ENCODE measurements around the gene LACTBL1. TPM values are rescaled to one million over a fixed set of nuclear protein-coding genes. Genes with fewer than 3 reads are reported as not detected.
"Not testable (repeated sequence)": the region's sequence is repeated elsewhere in the genome, so short reads cannot be mapped to it uniquely, and the experiment has no call there.

The LACTBL1 gene
- total and polyA plus RNA-seq, 9 donors: not detected

- Histone ChIP-seq H3K36me3 (no peaks in the 10 kb centered on the region), H3K4me1 (ENCODE audit: insufficient read depth) (peaks cover 3% of the 10 kb centered on the region), H3K27me3 (no peaks in the 10 kb centered on the region), H3K27ac (no peak overlapping the region), H3K4me3 (no peak overlapping the region), H3K9me3 (no peaks in the 10 kb centered on the region)
- intact Hi-C loops (cut with DNase I): no loop called here
- TF ChIP-seq EP300 (IDR thresholded peaks at IDR 0.05) (no peak), POLR2A (IDR thresholded peaks at IDR 0.05) (no peak), CTCF (IDR thresholded peaks at IDR 0.05) (no peak)
- WGBS, 3 donors: 23 to 37% (median 25%) methylated on average over 5 of the region's 5 CpGs
- no peak for DNase-seq
Measured at GRCh38 chr1:22949822-22950331, 22.8 kb downstream of the LACTBL1 start.

- 91 to 97% (median 96%) methylated on average over 5 of the region's 5 CpGs for WGBS, 3 donors
- H3K9me3 ChIP-seq; H3K4me1 ChIP-seq (ENCODE audit: insufficient read depth); H3K27ac ChIP-seq; H3K27me3 ChIP-seq; H3K4me3 ChIP-seq; H3K36me3 ChIP-seq; intact Hi-C loops (cut with DNase I); DNase-seq: not testable (repeated sequence)
Measured at GRCh38 chr1:22945171-22945570, 27.5 kb downstream of the LACTBL1 start.

- H3K36me3 ChIP-seq: no peaks in the 10 kb centered on the region
- no peaks in the 10 kb centered on the region for H3K27me3 ChIP-seq
- no peak for DNase-seq
- no peaks in the 10 kb centered on the region for H3K4me1 ChIP-seq (ENCODE audit: insufficient read depth)
- H3K9me3 ChIP-seq: no peaks in the 10 kb centered on the region
- TF ChIP-seq CTCF (IDR thresholded peaks at IDR 0.05): no peak
- TF ChIP-seq POLR2A (IDR thresholded peaks at IDR 0.05): no peak
- no peak for TF ChIP-seq EP300 (IDR thresholded peaks at IDR 0.05)
- intact Hi-C loops (cut with DNase I): no loop called here
- no peak overlapping the region for H3K4me3 ChIP-seq
- WGBS, 3 donors: 76 to 82% (median 78%) methylated on average over 4 of the region's 4 CpGs
- H3K27ac ChIP-seq: no peak overlapping the region
Measured at GRCh38 chr1:22944346-22945055, 28.2 kb downstream of the LACTBL1 start.

- Histone ChIP-seq H3K4me1 (ENCODE audit: insufficient read depth) (no peaks in the 10 kb centered on the region), H3K9me3 (no peaks in the 10 kb centered on the region), H3K36me3 (no peaks in the 10 kb centered on the region), H3K4me3 (no peak overlapping the region), H3K27me3 (no peaks in the 10 kb centered on the region), H3K27ac (no peak overlapping the region)
- WGBS, 3 donors: 40 to 68% (median 46%) methylated on average over 2 of the region's 2 CpGs
- intact Hi-C loops (cut with DNase I): no loop called here
- no peak for DNase-seq
- TF ChIP-seq POLR2A (IDR thresholded peaks at IDR 0.05) (no peak), EP300 (IDR thresholded peaks at IDR 0.05) (no peak), CTCF (IDR thresholded peaks at IDR 0.05) (no peak)
Measured at GRCh38 chr1:22941257-22941656, 31.4 kb downstream of the LACTBL1 start.

GRCh38 chr1:22936681-22937080 is 36.0 kb downstream of the LACTBL1 start:
- intact Hi-C loops (cut with DNase I): no loop called here
- Histone ChIP-seq H3K27ac (no peak overlapping the region), H3K9me3 (no peaks in the 10 kb centered on the region), H3K4me1 (ENCODE audit: insufficient read depth) (no peaks in the 10 kb centered on the region), H3K36me3 (no peaks in the 10 kb centered on the region), H3K4me3 (no peak overlapping the region), H3K27me3 (no peaks in the 10 kb centered on the region)
- DNase-seq: no peak
- WGBS, 3 donors: 40 to 91% (median 78%) methylated on average over 2 of the region's 2 CpGs
- no peak for TF ChIP-seq CTCF (IDR thresholded peaks at IDR 0.05)
- TF ChIP-seq POLR2A (IDR thresholded peaks at IDR 0.05): no peak
- TF ChIP-seq EP300 (IDR thresholded peaks at IDR 0.05): no peak

All from ovary (tissue), 9 donors.